22Rv1 (cell line): ENCODE measurements around the gene MON1B.
"Not testable (repeated sequence)": the region's sequence is repeated elsewhere in the genome, so short reads cannot be mapped to it uniquely, and the experiment has no call there.

Experiments
- ZFX ChIP-seq: fragments of 450-650 bp; IDR thresholded peaks from 2 replicates; pipeline ENCODE4 v1.6.1; 2017; ENCODE audit warnings: antibody characterized with exemption, borderline replicate concordance
- TF ChIP-seq, protein P1 (sequence below): fragments of 450-650 bp; IDR thresholded peaks from 2 replicates; pipeline ENCODE4 v1.5.1; 2017; ENCODE audit warnings: mild to moderate bottlenecking

DNA sequence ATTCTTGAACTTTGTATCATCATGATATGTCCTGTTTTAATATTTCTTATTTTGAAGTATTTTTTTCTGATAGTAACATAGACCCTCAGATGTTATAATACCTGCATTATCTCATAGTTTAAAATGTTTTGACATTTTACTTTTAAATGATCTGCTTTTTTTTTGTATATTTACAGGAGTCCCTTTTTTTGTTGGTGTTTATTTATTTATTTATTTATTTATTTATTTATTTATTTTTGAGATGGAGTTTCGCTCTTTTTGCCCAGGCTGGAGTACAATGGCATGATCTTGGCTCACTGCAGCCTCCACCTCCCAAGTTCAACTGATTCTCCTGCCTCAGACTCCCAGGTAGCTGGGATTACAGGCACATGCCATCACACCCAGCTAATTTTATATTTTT is 4.7 kb upstream of the MON1B start:
- TF ChIP-seq, protein P1, sequence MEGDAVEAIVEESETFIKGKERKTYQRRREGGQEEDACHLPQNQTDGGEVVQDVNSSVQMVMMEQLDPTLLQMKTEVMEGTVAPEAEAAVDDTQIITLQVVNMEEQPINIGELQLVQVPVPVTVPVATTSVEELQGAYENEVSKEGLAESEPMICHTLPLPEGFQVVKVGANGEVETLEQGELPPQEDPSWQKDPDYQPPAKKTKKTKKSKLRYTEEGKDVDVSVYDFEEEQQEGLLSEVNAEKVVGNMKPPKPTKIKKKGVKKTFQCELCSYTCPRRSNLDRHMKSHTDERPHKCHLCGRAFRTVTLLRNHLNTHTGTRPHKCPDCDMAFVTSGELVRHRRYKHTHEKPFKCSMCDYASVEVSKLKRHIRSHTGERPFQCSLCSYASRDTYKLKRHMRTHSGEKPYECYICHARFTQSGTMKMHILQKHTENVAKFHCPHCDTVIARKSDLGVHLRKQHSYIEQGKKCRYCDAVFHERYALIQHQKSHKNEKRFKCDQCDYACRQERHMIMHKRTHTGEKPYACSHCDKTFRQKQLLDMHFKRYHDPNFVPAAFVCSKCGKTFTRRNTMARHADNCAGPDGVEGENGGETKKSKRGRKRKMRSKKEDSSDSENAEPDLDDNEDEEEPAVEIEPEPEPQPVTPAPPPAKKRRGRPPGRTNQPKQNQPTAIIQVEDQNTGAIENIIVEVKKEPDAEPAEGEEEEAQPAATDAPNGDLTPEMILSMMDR, result not testable (repeated sequence)
- not testable (repeated sequence) for TF ChIP-seq ZFX
